Brain microvascular endothelial cell (primary cell): Measurements from ENCODE around the gene COTL1.

Experiments used
- DNase-seq: peaks from one replicate; pipeline ENCODE4 v3.0.0-alpha.2; 2020
- H3K27ac ChIP-seq: fragments of 250-450 bp; sonication (Bioruptor Pico); 2 replicates; pipeline ENCODE4 v1.5.1; 2020; ENCODE audit warnings: mild to moderate bottlenecking, moderate library complexity
- H3K27me3 ChIP-seq: fragments of 250-450 bp; sonication (Bioruptor Pico); replicated peaks from 2 replicates; pipeline ENCODE4 v1.5.1; 2020; ENCODE audit warnings: mild to moderate bottlenecking
- H3K36me3 ChIP-seq: fragments of 250-450 bp; sonication (Bioruptor Pico); replicated peaks from 2 replicates; pipeline ENCODE4 v1.5.1; 2020; ENCODE audit warnings: mild to moderate bottlenecking
- H3K4me3 ChIP-seq: 2 replicates; pipeline ENCODE4 v1.5.1; 2011; ENCODE audit warnings: low read depth, mild to moderate bottlenecking, control low read depth, low read length, moderate library complexity
- CTCF ChIP-seq: IDR thresholded peaks from 2 replicates; pipeline ENCODE4 v1.5.1; 2011; ENCODE audit warnings: low read depth, mild to moderate bottlenecking, moderate library complexity, low read length, control low read depth, inconsistent platforms; ENCODE audit errors: missing control alignments
- in situ Hi-C: cut with HindIII; loops from 2 replicates; pipeline ENCODE4 v1.10.0; 2017; ENCODE audit warnings: low sequenced_read_pairs, low pct_ligation_motif_present

Gene COTL1

DNA sequence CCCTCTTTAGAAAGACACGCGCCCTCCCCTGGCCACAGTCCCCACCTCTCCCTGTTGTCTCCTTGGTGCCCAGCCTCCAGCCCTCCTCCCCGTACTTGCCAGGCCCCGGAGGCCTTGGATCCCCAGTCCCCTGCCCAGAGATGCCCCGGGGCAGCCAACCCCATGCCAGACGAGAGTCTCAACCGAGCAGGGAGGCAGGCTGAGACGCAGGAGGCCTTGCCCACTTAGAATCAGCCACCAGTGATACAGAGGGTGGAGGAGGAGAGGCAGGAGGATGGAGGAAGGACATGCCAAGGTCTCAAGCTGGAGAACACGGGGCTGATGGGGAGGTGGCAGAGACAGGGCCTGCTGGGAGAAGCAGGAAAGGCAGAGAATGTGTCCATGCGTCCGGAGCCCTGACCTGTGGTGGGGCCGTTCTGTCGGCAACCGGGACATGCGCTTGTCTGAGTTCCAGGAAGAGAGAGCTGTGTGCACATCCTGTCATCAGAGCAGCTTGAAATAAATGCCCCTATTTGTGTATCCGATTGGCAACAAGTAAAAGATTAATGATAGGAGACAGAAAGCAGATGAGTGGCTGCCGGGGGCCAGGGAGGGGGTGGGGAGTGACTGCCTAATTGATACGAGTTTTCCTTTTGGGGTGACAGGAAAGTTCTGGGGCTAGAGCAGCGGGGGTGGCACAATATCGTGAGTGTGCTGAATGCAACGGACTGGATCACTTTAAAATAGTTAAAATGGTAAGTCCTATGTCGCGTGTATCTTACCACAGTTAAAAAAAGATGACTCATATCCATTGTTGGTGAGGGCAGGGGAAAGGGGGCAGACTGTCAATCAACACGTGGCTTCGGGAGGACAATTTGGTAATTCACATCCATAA lies 68.7 kb downstream of the COTL1 start:
- no peaks in the 10 kb centered on the region for H3K36me3 ChIP-seq
- in situ Hi-C loops: no loop called here
- DNase-seq: no peak
- TF ChIP-seq CTCF: no peak
- H3K4me3 ChIP-seq: no peak overlapping the region
- H3K27me3 ChIP-seq: no peaks in the 10 kb centered on the region
- no peak overlapping the region for H3K27ac ChIP-seq

GRCh38 chr16:84548508-84548907 lies 69.4 kb downstream of the COTL1 start:
- TF ChIP-seq CTCF: no peak
- Histone ChIP-seq H3K36me3 (no peaks in the 10 kb centered on the region), H3K27ac (no peak overlapping the region), H3K4me3 (no peak overlapping the region), H3K27me3 (no peaks in the 10 kb centered on the region)
- in situ Hi-C loops: no loop called here
- DNase-seq: no peak

DNA sequence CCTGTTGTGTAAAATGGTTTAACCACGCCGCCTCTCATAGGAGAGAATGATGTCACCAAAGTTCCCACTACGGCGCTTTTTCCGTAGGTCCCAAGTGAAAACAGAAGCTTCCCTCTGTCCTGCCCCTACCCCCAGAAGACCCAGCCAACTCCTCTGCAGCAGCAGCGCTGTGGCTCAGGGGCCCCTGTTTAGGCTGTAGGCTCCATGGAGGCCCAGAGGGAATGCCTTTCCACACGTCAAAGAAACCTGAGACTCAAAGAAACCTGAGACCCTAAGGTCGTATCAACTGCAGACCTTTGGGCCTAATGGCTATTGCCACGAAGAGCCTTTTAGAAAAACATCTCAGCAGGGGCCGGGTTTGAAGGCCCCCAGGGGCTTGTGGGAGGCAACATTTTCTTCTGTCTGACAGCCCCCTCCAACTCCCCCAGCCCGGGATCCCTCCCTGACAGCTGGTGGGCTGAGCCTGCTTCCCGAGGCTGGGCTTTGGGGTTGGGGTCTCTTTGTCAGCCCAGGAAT lies 70.3 kb downstream of the COTL1 start:
- DNase-seq: no peak
- TF ChIP-seq CTCF: no peak
- H3K36me3 ChIP-seq: no peaks in the 10 kb centered on the region
- no peaks in the 10 kb centered on the region for H3K27me3 ChIP-seq
- H3K4me3 ChIP-seq: no peak overlapping the region
- in situ Hi-C loops: no loop called here
- no peak overlapping the region for H3K27ac ChIP-seq

- Histone ChIP-seq H3K4me3 (no peak overlapping the region), H3K27me3 (no peaks in the 10 kb centered on the region), H3K36me3 (no peaks in the 10 kb centered on the region), H3K27ac (no peak overlapping the region)
- TF ChIP-seq CTCF: no peak
- in situ Hi-C loops: no loop called here
- DNase-seq: no peak
Observed at GRCh38 chr16:84546669-84547545, 71.0 kb downstream of the COTL1 start.

DNA sequence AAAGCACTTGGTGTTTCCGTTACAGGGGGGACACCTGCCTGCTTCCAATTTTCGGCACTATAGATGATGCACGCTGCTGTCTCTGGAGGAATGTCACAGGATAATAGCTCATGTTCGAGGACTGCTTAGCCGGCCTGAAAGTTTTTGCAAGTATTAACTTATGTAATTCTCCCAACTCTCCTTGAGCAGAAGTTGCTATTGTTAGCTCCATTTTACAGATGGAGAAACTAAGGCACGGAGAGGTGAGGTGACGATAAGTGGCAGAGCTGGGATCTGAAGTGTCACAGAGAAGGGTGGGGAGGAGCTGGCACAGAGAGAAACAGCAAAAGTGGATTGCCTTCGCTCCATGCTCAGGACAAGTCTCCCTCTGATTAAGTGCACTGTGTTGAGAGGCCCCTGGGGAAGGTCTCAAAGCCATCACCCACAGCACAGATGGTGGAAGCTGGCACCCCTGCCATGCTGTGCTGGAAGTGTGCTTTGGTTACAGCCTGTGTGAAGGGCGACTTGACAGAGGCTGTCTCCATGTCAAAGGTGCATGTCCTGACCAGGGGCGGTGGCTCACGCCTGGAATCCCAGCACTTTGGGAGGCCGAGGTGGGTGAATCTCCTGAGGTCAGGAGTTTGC lies 72.7 kb downstream of the COTL1 start:
- no peak for DNase-seq
- in situ Hi-C loops: no loop called here
- Histone ChIP-seq H3K27ac (no peak overlapping the region), H3K4me3 (no peak overlapping the region), H3K27me3 (no peaks in the 10 kb centered on the region), H3K36me3 (no peaks in the 10 kb centered on the region)
- TF ChIP-seq CTCF: no peak
